ENCODE data around the gene C4orf51.

C4orf51 gene

DNA sequence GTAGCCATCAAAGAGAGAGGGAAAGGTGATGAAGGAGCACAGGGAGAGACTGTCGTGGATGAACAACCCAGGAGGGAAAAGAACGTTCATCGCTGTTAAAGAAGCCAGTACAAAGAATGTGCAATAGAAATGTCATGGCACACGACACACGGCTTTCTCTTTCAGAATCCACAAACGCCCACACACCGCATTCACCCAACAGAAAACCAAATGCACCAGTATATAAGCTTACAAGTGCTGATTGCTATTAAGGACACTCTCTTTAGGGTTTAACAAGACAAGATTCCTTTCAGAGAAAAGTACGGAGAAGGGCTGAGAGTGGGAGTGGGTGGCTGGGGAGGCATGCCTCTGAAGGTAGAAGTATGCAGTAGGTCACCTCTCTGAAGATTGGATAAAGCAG, 80.2 kb downstream of the C4orf51 start:
- DNase-seq: no peak

DNA sequence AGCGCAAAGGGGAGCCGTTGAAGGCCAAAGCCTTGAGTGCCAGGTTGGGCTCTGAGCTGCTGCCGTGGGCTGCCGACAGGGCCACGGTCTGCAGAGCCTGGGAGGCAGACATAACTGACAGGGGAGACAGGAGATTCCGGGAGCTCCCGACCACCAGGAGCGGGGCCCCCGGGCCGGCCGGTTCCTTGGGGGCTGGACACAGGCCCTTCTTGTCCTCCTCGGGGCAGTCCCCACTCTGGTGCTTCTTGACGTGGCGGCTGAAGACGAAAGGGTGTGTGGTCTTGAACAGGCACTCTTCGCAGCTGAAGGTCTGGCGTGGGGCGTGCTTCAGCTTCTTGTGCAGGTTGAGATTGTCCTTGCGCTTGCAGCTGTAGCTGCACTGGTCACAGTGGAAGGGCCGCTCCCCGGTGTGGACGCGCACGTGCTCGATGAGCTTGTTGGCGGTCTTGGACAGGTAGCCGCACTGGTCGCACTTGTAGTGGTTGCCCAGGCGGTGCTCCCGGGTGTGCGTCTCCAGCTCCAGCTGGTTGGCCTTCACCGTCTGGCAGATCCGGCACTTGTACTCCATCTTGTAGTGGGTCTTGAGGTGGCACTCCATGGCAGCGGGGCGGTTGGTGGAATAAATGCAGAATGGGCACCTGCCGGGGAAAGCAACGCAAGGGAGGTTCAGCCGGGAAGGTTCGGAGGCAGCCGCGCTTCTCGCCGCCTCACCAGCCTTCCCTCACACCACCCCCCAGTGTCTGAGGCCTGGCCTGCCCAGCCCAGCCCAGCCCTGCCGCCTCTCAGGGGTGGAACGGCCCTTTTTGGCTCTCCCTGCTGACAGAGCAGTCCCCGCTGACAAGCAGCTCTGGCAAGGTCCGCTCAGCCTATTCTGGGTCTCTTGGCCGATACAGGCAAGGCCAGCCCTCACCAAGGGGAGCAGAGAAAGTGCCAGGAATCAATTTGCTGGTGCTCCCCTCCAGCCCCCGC, 81.3 kb downstream of the C4orf51 start:
- no peak for DNase-seq

DNA sequence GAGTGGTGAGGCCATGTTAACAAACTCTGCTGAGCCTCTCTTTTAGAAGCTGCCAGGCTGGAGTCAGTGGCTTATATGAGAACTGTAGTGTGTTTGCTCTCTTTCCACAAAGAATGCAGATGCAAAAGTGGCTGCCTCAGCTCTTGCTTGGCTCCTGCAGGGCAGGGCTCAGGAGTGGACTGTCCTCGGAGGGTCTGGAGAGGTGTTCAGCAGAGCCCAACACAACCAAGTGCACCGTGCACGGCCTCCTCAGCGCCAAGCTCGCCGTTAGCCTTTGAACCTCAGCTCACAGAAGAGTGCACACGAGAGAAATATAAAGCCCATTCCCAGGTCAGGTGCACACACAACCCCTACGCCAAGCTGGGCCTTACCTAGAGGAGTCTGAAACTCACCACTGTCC, 82.8 kb downstream of the C4orf51 start:
- DNase-seq: no peak

DNA sequence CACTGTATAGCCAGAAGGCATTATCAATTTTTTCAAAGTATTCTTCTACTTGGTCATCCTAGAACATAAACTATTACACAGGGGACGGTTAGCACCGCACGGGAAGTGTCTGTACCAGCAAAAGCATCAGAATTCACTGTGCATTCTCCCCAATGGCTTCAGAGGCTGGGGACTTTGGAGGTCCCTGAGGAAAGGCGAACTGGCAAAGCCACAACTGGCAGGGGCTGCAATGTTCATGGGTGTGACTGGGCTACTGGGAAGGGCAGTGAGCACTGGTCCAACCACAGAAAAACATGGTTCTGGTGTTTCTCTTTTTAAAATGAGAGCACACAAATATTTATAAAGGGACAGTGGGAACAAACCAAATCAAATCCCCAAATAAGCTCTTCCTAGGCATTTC, 83.5 kb downstream of the C4orf51 start:
- no peak for DNase-seq

DNA sequence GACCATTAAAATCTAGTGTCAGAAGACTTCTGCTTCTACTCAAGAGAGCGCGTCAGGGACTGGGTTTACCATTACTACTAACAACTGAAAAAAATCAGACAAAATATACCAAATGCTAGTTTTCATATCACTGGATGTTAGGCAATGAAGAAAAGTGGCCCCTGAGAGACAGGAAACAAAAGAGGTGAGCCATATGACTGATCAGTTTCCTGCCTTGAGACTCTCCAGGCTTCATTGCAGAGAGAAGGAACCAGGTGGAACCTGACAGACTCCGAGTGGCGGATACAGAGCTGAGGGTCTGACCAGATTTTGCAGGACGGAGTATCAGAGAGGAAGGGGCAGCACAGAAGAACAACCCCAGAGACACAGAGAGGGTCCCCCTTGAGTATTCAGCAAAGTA, 86.3 kb downstream of the C4orf51 start:
- no peak for DNase-seq

DNA sequence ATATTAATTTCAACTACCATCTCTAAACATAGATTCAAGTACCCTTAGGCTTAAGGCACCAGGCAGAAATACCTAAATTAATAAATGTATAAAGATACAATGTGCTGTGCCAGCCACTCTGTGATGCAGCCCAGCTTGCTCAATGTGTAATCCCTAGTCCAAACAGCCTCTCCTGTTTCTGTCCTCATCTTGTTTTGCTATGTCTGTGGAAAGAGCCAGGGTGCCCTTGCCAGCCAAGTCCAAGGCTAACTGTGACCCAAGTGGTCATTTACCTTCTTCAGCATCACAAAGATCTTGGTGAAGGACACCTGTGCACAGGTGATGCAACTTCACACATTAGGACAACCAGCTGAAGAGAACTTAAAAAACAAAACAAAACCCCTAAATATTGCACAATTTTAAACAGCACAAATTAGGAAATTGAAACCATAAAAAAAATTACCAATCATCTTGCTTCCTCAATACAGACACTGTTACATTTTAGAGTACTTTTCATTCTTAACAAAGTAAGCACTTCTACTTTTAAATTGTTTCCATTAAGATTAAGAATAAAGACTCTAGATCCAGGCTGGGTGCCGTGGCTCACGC, 89.6 kb downstream of the C4orf51 start:
- DNase-seq: no peak

- no peak for DNase-seq
Measured at GRCh38 chr4:145770124-145770523, 90.2 kb downstream of the C4orf51 start.

DNA sequence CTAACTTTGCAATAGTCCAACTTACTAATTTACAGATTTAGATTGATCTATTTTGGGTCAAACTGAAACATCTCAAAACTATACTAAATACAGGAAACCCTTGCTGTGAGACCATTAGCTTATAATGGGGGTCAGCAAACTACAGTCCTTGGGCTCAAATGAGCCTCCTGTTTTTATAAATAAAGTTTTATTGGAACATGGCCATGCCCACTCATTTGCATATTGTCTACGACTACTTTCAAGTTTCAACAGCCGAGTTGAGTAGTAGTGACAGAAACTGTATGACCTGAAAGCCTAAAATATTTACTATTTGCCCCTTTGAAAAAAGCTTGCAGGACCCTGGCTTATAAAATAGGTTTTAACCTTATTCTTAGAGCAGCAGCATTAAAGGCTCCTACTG, 92.4 kb downstream of the C4orf51 start:
- no peak for DNase-seq

- no peak for DNase-seq
Measured at GRCh38 chr4:145773581-145774234, 93.8 kb downstream of the C4orf51 start.

DNA sequence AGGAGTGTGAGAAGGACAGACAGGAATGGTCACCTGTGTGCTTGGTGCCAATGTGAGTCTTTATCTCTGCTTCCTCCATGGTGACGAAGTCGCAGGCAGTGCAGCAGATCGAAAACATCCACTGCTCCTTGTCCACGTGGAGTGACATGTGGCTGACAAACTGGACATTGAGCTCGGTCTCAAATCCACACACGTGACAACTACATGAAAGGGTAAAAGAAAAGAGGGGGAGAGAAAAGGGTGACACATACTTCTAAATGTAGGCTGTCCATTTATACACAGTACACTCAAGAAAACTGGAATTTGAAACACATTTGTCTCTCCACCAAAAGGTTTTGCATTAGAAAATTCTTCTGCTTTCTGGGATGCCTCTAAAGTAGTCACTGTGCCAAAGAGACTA, 94.5 kb downstream of the C4orf51 start:
- no peak for DNase-seq

- no peak for DNase-seq
Measured at GRCh38 chr4:145775406-145775805, 95.5 kb downstream of the C4orf51 start.

DNA sequence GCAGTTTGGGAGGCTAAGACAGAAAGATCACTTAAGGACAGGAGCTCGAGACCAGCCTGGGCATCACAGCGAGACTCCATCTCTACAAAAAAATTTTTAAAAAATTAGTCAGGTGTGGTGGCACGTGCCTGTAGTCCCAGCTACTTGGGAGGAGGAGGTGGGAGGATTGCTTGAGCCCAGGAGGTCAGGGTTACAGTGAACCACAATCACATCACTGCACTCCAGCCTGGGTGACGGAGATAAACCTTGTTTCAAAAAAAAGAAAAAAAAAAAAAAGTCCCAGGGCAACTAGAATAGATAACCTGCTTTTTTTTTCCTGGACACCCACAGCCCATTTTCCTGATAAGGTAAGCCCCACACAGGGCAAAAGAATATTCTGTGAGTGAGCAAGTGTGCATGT, 96.3 kb downstream of the C4orf51 start:
- no peak for DNase-seq

- DNase-seq: no peak
Measured at GRCh38 chr4:145779319-145779801, 99.4 kb downstream of the C4orf51 start.

GRCh38 chr4:145781351-145781750, 101.4 kb downstream of the C4orf51 start:
- DNase-seq: no peak

Data from right forelimb (tissue), 1 donor.